SK-N-MC (cell line): ENCODE measurements around the gene ERLIN1.

Experiments used
- DNase-seq: peaks from one replicate; pipeline ENCODE4 v3.0.0-alpha.2; 2011; ENCODE audit warnings: low read depth, low spot score
- H3K27ac ChIP-seq: fragments of 200-600 bp; sonication (generic); 2 replicates; pipeline ENCODE4 v1.5.1; 2016; ENCODE audit warnings: mixed run types
- H3K36me3 ChIP-seq: fragments of 200-600 bp; sonication (generic); 2 replicates; pipeline ENCODE4 v1.6.1; 2017; ENCODE audit warnings: antibody characterized with exemption, low read length, mixed read lengths; ENCODE audit not compliant: insufficient read depth
- H3K4me3 ChIP-seq: fragments of 200-600 bp; sonication (generic); 2 replicates; pipeline ENCODE4 v1.5.1; 2016
- H3K9ac ChIP-seq: fragments of 200-600 bp; sonication (generic); 2 replicates; pipeline ENCODE4 v1.8.0; 2017; ENCODE audit warnings: mixed run types, mixed read lengths; ENCODE audit not compliant: insufficient read length
- H3K9me3 ChIP-seq: fragments of 200-600 bp; sonication (generic); 2 replicates; pipeline ENCODE4 v1.6.1; 2017; ENCODE audit warnings: low read depth, mild to moderate bottlenecking, antibody characterized with exemption, low read length, moderate library complexity, mixed read lengths
- EZH2 ChIP-seq: fragments of 200-600 bp; sonication (generic); IDR thresholded peaks from one replicate; pipeline ENCODE4 v1.6.1; 2017; ENCODE audit warnings: antibody characterized with exemption
- FOXP2 ChIP-seq: optimal IDR thresholded peaks from 2 replicates; pipeline ENCODE3; 2011; ENCODE audit warnings: mild to moderate bottlenecking, moderate library complexity; ENCODE audit not compliant: insufficient read depth; ENCODE audit errors: extremely low read length, control extremely low read depth
- POLR2AphosphoS5 ChIP-seq: IDR thresholded peaks from 2 replicates; pipeline ENCODE4 v1.6.1; 2012; ENCODE audit warnings: mild to moderate bottlenecking, low read depth, low read length, borderline replicate concordance

Gene ERLIN1

GRCh38 chr10:100101192-100102076, 84.4 kb downstream of the ERLIN1 start:
- TF ChIP-seq FOXP2 (no peak), POLR2AphosphoS5 (no peak), EZH2 (no peak)
- no peaks in the 10 kb centered on the region for H3K36me3 ChIP-seq
- no peak overlapping the region for H3K27ac ChIP-seq
- no peak overlapping the region for H3K9ac ChIP-seq
- no peak for DNase-seq
- H3K9me3 ChIP-seq, result no peaks in the 10 kb centered on the region
- H3K4me3 ChIP-seq, result no peak overlapping the region

GRCh38 chr10:100100651-100101184, 85.1 kb downstream of the ERLIN1 start:
- TF ChIP-seq FOXP2, result no peak
- no peak for TF ChIP-seq EZH2
- TF ChIP-seq POLR2AphosphoS5, result no peak
- H3K36me3 ChIP-seq, result no peaks in the 10 kb centered on the region
- H3K27ac ChIP-seq, result no peak overlapping the region
- no peak overlapping the region for H3K9ac ChIP-seq
- DNase-seq, result no peak
- H3K4me3 ChIP-seq, result no peak overlapping the region
- H3K9me3 ChIP-seq, result no peaks in the 10 kb centered on the region
